ENCODE data around the gene RHOBTB1. TPM values are rescaled to one million over a fixed set of nuclear protein-coding genes. Genes with fewer than 3 reads are reported as not detected.

The RHOBTB1 gene
- total RNA-seq, 1 donor from 2014 or later, result 13.5 TPM

DNA sequence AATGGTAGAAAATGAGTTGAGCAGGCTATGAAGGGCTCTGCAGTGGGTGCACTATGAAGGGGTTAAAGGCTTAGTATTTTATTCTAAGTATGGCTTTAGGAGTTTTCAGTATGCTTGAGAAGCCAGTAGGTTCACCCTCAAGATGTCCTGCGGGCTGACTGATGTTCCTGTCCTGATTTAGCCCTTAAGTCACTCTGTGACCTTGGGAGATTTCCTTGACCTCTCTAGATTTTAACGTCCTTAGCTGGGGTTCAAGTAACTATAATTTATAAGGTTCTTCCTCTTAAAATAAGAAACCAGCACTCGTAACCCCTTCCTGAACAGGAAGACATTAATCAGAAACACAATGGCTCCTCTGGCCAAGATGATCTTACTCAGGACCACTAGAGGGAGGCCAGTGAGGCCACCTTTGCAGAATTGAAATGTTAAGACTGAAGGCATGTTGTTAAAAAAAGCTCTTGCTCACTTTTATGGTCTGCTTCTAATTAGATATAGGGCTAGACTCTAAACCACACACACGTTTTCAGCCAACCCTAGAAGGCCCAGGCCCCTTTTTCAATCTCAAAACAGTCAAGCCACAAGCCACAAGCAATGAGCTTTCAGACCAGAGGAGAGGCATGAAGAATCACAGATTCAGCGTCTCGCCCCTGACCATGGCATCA is 123.8 kb downstream of the RHOBTB1 start:
- peaks cover 19% of the 10 kb centered on the region for H3K4me1 ChIP-seq
- no peak overlapping the region for H3K4me3 ChIP-seq
- no peak for DNase-seq
- H3K9me3 ChIP-seq, result no peaks in the 10 kb centered on the region
- ATAC-seq, result no peak
- no peak overlapping the region for H3K27ac ChIP-seq
- no peaks in the 10 kb centered on the region for H3K27me3 ChIP-seq (ENCODE audit: low read depth)
- no peaks in the 10 kb centered on the region for H3K36me3 ChIP-seq
- TF ChIP-seq, protein P1, sequence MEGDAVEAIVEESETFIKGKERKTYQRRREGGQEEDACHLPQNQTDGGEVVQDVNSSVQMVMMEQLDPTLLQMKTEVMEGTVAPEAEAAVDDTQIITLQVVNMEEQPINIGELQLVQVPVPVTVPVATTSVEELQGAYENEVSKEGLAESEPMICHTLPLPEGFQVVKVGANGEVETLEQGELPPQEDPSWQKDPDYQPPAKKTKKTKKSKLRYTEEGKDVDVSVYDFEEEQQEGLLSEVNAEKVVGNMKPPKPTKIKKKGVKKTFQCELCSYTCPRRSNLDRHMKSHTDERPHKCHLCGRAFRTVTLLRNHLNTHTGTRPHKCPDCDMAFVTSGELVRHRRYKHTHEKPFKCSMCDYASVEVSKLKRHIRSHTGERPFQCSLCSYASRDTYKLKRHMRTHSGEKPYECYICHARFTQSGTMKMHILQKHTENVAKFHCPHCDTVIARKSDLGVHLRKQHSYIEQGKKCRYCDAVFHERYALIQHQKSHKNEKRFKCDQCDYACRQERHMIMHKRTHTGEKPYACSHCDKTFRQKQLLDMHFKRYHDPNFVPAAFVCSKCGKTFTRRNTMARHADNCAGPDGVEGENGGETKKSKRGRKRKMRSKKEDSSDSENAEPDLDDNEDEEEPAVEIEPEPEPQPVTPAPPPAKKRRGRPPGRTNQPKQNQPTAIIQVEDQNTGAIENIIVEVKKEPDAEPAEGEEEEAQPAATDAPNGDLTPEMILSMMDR (IDR thresholded peaks at IDR 0.05), result no peak
- intact Hi-C loops (cut with DNase I), result no loop called here

Other genes starting within 250 kb of the RHOBTB1 start
- 4.3 TPM for gene CDK1, start 165.7 kb downstream of the RHOBTB1 start, total RNA-seq